ENCODE measurements around the gene KRT81.
A peak's percentile ranks its signal among the peaks of the same experiment; 100 is the strongest.
"Not testable (repeated sequence)": the region's sequence is repeated elsewhere in the genome, so short reads cannot be mapped to it uniquely, and the experiment has no call there.

The KRT81 gene

DNA sequence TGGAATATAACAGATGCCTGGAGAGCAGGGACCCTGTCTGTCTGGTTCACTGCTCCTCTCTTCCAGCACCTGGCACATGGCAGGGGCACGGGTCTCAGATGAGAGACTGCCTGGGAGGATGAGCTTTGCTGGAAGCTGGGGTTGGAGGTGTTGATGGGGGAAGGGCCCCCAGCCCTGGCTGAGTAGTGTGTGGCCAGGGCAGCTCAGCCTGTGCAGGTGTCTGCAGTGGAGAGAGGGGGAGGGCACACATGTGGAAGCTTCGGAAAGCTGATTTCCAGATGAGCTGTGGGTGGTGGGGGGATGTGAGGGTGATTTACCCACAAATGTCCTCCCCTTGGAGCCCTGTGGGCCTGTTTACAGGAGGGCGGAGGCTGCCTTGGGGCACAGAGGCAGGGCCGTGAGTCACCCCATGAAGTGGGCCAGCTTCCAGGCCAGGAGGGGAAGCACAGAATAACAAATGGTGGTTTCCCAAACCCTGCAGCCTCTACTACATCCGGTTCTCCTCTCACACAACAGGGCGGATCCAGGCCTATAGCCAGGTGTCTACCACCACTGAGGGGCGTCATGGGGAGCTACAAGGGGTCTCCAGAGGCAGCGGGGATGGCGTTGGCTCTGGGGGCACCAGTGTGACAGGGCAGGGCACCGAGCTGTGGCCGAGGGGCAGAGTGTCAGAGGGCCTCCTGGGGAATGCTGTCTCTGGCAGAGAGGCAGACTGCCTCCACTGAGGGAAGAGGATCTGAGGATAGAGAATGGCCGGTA, 47.3 kb downstream of the KRT81 start:
- DNase-seq (ENCODE audit: low read depth in 2 of 3, low spot score in 2 of 3): peak; percentile 35 to 61 (median 36)

- DNase-seq (ENCODE audit: low read depth in 2 of 3, low spot score in 2 of 3): no peak
Measured at GRCh38 chr12:52243259-52243855, 48.0 kb downstream of the KRT81 start.

GRCh38 chr12:52242442-52243258, 48.7 kb downstream of the KRT81 start:
- DNase-seq (ENCODE audit: low read depth in 2 of 3, low spot score in 2 of 3): no peak

DNA sequence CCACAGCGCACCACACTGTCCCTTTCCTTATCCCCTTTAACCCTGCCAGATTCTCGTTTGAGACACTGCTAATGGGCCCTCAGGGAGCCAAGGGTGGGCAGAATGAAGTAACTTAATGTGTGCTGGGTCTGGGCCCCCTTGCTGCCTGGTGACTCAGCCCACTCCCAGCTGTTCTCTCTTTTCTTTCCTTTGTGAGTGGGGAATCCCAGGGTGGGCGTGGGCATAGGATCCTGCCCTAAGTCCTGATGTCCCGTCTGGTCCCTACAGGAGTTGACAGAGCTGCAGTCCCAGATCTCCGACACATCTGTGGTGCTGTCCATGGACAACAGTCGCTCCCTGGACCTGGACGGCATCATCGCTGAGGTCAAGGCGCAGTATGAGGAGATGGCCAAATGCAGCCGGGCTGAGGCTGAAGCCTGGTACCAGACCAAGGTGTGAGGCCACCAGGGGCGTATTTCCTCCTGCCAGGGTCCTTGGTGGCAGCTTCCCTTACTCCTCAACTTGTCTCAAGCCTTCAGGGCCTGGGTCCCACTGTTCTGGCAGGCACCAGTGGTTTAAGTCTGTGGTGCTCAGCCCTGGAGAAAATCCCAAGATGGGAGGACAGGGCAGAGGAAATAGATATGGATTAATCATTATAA, 50.0 kb downstream of the KRT81 start:
- DNase-seq (ENCODE audit: low read depth in 2 of 3, low spot score in 2 of 3): no peak

GRCh38 chr12:52240247-52240646, 51.1 kb downstream of the KRT81 start:
- not testable (repeated sequence) for DNase-seq (ENCODE audit: low read depth in 2 of 3, low spot score in 2 of 3)

DNA sequence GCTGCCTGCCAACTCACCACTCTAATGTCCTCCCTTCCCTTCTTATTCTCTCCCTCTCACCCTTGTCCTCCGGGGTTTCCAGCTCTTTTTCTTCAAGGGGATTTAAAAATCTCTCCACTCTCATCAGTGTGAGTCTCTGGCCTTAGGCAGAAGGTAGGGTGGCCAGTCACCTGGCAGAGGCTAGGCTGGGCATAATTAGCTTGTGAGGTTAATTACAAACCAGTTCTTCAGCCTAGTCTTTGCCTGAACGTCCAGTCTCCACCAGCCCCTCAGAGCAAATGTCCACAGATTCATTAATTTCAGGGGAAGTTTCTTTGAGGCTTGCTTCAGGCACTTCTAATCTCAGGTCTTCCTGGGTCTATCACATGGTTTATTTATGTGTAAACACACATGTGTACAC, 51.6 kb downstream of the KRT81 start:
- no peak for DNase-seq (ENCODE audit: low read depth in 2 of 3, low spot score in 2 of 3)

- DNase-seq (ENCODE audit: low read depth in 2 of 3, low spot score in 2 of 3): no peak
Measured at GRCh38 chr12:52238916-52239646, 52.3 kb downstream of the KRT81 start.

DNA sequence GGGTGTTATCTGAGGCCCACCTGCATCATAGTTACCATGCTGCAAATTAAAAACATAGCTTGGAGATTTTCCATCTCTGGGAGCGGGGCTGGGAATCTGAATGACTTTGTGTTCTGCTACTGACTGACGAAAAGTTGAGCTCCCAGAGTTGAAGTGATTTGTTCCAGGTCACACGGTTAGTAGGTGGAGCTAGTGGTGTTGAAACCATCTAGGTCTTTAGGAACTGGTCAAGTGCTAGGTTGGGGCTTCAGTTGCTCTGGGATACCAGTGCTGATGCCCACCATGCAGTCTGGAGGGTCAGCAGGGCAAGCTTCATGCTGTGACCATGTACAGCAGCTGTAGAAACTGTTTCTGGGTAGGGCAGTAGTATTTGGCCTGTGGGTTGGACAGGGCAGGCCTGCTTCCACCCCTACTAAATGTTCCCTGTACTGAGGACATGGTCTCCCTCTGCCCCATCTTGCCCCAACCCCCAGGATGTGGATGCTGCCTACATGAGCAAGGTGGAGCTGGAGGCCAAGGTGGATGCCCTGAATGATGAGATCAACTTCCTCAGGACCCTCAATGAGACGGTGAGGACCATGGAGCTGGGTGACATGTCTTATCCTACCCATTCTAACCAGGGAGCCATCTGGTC, 53.0 kb downstream of the KRT81 start:
- DNase-seq (ENCODE audit: low read depth in 2 of 3, low spot score in 2 of 3): no peak

- DNase-seq (ENCODE audit: low read depth in 2 of 3, low spot score in 2 of 3): no peak
Measured at GRCh38 chr12:52236386-52237050, 54.8 kb downstream of the KRT81 start.
